Mucosa of gallbladder (tissue), 1 donor: ENCODE data around the gene CEP85L. TPM values are rescaled to one million over a fixed set of nuclear protein-coding genes. Genes with fewer than 3 reads are reported as not detected.

ENCODE experiments used
- DNase-seq: peaks from one replicate; pipeline ENCODE4 v3.0.0-alpha.2; 2020; ENCODE audit warnings: low spot score
- total RNA-seq: library from RNA; stranded (reverse); gene quantifications from one replicate; pipeline ENCODE4 v1.2.1, GENCODE V29; 2021
- donor health status: DM: no; HTN: no; CAD: no.

The CEP85L gene
- total RNA-seq, 1 donor from 2014 or later = 9.7 TPM

DNA sequence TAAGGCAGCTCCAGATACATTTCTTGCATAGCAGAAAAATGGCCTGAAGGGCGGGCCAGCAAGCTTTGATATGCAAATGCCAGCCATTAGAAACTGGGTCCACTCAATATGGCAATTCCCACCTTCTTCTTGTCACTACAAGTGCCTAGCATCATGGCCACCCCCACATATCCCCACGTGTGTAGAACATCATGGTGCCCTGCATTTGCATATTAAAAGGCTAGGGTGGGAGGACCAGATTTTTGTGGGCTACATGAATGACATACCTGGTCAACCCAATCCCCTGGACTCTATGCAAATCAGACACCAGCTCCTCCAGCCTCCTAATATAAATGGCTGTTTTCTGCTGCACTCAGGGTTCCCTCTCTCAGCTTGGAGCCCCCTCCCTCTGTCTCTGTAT, 71.6 kb downstream of the CEP85L start:
- DNase-seq = no peak

- no peak for DNase-seq
These were observed 72.8 kb downstream of the CEP85L start for GRCh38 chr6:118578617-118579016.

DNA sequence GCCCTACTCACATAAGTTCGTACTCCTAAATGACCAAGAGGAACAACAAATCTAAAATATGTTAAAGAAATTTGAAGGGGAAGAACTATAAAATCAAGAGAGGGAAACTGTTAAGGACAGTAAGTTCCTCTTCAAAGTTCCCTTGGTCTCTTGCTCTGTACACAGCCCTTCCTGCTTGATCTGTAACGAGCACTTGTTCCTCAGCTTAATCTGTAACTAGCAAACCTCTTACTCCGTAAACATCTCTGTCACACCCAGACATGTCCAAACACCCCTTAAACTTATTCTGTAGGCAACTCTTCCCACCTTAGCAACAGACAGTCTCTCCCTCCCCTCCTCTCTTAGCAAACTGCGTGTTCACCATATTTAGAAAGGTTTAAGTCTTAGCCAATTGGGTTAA, 73.4 kb downstream of the CEP85L start:
- no peak for DNase-seq

GRCh38 chr6:118574051-118574865, 77.1 kb downstream of the CEP85L start:
- DNase-seq = no peak

GRCh38 chr6:118571121-118571520, 80.3 kb downstream of the CEP85L start:
- DNase-seq = no peak

GRCh38 chr6:118569498-118569897, 81.9 kb downstream of the CEP85L start:
- no peak for DNase-seq

GRCh38 chr6:118567974-118568373, 83.4 kb downstream of the CEP85L start:
- DNase-seq = no peak

GRCh38 chr6:118565311-118565960, 86.0 kb downstream of the CEP85L start:
- no peak for DNase-seq

- DNase-seq = no peak
These were observed 88.4 kb downstream of the CEP85L start for GRCh38 chr6:118562959-118563358.

DNA sequence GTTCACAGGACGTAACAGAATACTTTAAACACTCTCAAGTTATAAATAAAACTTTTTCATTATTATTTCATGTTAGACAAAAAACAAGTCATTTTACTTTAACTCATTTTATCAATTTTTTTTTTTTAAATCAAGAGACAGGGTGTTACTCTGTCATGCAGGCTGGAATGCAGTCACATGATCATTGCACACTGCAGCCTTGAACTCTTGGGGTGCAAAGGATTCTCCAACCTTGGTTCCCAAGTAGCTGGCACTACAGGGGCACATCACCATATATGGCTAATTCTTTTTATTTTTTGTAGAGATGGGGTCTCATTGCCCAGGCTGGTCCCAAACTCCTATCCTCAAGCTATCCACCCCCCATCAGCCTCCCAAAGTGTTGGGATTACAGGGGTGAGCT, 89.1 kb downstream of the CEP85L start:
- DNase-seq = no peak

GRCh38 chr6:118559659-118560058, 91.7 kb downstream of the CEP85L start:
- no peak for DNase-seq

DNA sequence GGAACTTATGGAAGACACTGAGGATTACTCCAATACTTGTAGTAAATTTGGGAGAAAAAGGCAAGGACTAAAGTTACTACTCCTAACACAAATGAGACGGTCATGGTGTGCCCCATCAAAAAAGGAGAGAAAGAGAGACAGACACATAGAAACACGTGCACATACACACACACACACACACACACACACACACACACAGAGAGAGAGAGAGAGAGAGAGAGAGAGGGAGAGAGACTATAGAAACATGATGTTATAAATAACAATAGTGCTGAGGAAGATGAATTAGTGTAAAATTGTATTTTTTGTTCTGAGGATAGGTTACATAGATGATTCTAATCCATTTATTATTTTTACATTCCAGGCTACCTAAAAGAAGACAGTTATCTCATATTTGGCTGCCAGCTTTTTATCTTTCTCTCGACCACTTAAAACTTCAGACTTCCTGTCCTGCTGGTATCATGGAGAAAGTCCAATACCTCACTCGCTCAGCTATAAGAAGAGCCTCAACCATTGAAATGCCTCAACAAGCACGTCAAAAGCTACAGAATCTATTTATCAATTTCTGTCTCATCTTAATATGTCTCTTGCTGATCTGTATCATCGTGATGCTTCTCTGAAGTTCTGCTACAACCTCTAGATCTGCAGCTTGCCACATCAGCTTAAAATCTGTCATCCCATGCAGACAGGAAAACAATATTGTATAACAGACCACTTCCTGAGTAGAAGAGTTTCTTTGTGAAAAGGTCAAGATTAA, 92.8 kb downstream of the CEP85L start:
- no peak for DNase-seq

DNA sequence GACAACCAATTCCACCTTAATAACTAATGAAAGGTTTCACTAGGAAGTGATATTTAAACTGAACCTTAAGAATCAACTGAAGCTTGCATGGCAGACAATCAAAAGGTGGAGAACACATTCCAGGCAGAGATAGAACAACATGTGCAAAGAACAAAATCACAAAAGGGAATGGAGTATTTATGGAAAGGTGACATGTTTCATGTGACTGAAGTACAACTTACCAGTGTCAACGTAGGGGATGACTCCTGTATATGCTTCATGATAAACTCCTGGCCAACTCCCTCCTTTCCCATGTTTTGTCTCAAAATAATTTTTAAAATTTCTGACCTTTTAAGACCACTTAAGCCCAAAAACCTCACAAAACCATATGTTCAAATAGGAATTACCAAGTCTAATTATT, 96.7 kb downstream of the CEP85L start:
- no peak for DNase-seq

DNA sequence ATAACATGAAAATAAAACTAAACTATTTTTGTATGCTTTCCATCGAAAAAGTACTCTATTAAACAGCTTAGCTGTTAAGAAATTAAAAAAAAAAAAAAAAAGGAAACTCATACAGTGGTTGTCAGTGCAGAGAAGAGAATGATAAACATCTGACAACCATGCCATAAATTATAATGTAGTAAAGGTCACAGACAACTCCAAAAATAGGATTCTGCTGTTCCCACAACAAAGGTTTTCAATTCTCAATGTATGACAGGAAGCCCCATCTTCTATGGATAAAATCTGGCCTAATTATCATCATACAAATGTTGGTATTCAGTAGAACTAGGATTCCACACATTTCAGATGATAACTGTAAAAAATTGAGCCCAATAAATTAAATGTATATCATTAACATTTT, 98.3 kb downstream of the CEP85L start:
- DNase-seq = no peak

GRCh38 chr6:118551063-118552053, 100.0 kb downstream of the CEP85L start:
- no peak for DNase-seq

DNA sequence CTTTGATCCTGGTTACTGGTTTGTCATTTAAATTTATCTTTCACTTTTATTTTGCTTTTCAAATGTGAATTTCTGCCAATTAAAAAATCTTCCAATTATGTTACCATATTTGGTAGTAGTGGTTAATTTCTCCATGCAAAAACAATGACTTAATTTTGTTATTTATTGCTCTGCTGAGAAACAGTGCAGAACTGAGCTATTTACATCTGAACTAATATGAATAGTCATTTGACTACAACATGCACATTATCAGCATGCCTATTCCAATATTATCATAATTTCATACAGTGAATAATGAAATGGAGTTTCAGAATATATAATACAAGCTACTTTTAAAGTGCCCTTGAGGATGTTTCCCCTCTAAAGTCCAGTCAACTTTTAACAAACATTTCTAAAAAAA, 102.8 kb downstream of the CEP85L start:
- no peak for DNase-seq

DNA sequence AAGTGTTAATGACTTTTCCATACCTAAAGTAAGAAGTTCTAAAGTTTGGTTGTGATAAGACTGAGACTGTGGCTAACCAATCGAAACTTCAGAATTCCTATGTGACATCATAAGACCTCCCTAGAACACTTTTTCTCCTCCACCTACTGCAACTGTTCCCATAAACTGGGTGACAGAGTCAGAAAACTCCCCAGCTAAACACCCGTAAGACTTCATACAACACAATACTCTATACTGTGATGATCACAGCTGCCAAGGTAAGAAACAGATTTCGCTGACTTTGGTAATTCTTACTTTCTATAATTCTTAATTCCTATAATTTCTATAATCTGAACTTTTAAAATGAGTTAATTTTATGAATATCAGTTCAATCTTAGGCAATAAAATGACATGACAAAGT, 103.3 kb downstream of the CEP85L start, which contains the start of gene PLN:
Gene PLN (plus strand): TSS at position 161 of the 400 bp plus-strand sequence. CDS start 10,626 bp downstream, outside the sequence.
- no peak for DNase-seq

DNA sequence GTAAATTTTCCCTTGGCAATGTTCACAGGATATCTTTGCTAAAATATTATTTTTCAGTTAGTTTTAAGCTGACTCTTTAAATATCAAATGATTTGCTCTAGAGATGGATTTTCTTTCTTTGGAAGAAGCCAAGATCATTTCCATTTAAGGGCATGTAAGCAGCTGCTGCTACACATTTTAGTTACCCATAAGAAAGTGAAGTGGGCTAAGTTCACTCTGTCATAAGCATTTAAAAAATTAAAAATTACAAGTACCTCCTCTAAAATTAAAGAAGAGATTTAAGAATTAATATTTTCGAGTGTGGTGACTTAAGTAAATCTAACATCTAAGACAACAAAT, 104.5 kb downstream of the CEP85L start:
- DNase-seq = no peak

- DNase-seq = no peak
These were observed 105.1 kb downstream of the CEP85L start for GRCh38 chr6:118546164-118546879.

- DNase-seq = no peak
These were observed 107.3 kb downstream of the CEP85L start for GRCh38 chr6:118544105-118544504.
